ENCODE measurements around the gene RAB36. TPM values are rescaled to one million over a fixed set of nuclear protein-coding genes. Genes with fewer than 3 reads are reported as not detected.

Gene RAB36
- total RNA-seq, 1 donor from 2014 or later, result 0.70 TPM

DNA sequence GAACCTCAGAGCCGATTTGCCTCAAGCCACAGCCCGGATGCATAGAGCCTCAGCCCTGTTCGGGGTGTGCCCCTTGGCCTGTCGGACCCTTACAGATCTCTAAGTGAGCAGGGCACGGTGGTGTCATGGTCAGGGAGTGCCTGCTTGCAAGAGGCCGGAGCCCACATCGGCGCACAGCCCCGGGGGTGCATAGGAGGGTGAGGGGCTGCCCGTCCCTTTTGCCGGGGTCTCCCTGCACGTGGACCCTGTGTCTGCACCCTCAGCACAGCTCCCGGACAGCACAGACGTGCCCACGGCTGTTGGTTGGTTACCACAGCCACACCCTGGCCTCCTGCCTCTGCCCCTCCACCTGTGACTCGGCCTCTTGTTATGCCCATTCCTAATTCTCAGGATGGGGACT lies 6.5 kb downstream of the RAB36 start:
- intact Hi-C loops (cut with DNase I), result no loop called here
- no peak for DNase-seq (ENCODE audit: low spot score)

DNA sequence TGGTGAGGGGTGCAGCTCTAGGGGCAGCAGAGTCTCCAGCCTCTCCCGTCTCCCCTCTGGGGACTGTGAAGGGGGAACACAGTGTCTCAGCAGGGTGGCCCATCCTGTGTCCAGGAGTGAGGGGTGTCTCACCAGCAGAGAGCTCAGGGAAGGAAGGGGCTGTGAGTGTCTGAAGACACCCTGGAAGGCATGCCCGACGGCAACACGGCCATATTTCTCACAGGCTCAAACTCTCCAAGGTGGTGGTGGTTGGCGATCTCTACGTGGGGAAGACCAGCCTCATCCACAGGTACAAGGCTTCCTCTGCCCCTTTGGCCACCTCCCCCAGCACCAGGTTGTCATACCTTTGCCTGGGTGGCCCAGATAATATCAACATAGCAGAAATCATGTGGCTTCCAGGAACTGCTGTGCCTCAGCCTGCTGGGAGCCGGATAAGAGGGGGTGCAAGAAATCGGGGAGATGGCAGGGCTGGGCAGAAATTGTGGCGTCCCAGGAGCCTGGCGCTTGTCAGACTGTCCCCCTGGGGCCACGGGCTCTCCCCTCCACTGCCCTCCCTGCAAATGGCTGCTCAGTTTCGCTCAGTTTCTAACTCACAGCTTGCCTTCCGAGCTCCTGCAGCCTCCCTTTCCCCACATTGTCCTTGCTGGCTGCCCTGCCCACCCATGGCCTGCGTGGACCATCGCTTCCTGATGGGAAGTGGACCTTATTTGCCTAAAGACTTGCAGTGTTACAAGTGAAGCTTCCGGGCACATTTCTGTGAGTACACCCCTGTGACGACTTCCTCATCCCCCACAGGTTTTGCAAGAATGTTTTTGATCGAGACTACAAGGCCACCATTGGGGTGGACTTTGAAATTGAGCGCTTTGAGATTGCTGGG lies 7.2 kb downstream of the RAB36 start:
- intact Hi-C loops (cut with DNase I), result no loop called here
- DNase-seq (ENCODE audit: low spot score), result no peak

DNA sequence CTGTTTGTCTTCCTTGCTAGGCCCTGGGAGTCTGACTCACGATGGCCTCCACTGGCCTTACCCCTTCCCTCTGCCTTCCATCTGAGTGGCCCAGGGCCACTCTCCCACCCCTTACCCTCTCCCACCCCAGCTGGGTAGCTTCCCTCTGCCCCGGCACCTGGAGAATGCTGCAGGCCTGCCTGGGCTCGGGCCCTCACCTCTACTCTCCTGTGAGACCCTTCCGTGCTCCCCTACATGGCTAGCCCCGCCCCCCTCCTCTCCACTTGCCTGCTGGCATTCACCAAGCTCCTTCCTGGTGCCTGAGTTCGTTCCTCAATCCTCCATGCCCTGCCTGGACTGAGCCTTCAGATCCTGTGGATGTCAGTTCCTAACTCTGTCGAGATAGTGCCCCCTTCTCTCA lies 8.7 kb downstream of the RAB36 start:
- intact Hi-C loops (cut with DNase I), result no loop called here
- no peak for DNase-seq (ENCODE audit: low spot score)

DNA sequence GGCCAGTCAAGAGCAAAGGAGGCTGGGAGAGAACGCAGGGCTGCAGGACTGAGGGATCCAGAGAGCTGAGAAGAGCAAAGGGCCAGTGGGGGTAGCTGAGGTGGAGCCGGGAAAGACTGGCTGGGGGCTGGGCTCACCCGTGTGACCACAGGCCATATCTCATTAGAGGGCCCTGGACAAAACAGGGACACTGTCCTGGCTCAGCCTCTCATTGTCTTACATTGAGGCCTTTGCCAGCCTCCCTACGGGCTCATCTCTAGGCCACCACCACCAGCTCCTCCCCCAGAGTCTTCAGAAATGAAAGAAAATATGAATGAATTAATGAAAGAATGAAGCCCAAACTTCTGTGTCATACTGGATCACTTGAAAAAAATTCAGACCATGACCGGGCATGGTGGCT lies 9.2 kb downstream of the RAB36 start:
- DNase-seq (ENCODE audit: low spot score), result no peak
- intact Hi-C loops (cut with DNase I), result no loop called here

DNA sequence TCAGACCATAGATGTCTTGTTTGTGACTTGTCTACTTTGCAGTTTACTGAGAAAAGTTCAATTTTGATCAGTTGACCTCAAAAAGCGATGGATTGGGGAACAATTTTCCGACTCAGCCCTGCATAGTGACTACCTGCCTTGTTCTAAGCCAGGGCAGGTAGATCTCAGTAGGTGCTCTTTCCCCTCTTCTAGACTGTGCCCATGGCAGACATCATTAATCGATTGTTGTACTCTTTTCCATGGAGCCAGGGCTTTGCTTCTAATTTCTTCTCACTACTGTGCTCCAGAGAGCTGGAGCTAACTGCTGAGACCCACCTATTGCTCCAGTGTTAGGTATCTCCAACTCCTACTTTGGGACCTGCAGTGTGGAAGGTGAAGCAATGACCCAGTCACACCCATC lies 9.9 kb downstream of the RAB36 start:
- intact Hi-C loops (cut with DNase I), result no loop called here
- no peak for DNase-seq (ENCODE audit: low spot score)

DNA sequence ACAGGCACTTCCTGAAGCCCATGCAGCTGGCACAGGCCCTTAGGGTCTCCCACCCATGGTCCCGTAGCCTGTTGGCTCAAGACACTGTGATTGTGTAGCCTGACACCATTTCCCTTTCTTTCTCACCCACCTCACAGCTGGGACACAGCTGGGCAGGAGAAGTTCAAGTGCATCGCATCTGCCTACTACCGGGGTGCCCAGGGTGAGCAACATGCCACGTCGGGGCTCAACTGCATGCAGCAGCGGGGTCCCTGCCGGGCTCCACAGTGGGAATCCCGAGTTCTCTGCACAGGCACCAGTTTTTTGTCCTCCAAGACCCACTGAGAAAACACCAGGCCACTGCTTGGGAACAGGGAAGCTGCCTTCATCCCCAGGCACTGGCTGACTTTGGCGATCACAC lies 10.6 kb downstream of the RAB36 start:
- intact Hi-C loops (cut with DNase I), result no loop called here
- DNase-seq (ENCODE audit: low spot score), result no peak

DNA sequence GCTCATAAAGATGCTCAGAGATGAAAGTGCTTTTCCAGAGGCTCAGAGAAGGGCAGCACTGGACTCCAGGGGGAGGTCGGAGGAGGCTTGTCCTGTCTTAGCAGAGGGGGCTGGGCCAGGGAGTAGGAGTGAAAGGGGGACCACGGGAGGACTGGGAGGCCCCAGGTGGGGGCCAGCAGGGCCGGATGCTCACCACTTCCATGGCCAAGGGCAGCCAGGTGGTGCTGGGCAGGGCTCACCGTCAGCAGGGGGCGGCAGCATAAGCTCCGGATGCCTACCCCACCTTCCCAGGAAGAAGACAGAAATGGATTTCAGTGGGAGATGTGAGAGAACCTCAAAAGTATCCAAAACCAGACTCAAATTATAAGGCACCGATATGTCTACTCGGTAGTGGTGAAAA lies 11.0 kb downstream of the RAB36 start:
- DNase-seq (ENCODE audit: low spot score), result no peak
- intact Hi-C loops (cut with DNase I), result no loop called here

DNA sequence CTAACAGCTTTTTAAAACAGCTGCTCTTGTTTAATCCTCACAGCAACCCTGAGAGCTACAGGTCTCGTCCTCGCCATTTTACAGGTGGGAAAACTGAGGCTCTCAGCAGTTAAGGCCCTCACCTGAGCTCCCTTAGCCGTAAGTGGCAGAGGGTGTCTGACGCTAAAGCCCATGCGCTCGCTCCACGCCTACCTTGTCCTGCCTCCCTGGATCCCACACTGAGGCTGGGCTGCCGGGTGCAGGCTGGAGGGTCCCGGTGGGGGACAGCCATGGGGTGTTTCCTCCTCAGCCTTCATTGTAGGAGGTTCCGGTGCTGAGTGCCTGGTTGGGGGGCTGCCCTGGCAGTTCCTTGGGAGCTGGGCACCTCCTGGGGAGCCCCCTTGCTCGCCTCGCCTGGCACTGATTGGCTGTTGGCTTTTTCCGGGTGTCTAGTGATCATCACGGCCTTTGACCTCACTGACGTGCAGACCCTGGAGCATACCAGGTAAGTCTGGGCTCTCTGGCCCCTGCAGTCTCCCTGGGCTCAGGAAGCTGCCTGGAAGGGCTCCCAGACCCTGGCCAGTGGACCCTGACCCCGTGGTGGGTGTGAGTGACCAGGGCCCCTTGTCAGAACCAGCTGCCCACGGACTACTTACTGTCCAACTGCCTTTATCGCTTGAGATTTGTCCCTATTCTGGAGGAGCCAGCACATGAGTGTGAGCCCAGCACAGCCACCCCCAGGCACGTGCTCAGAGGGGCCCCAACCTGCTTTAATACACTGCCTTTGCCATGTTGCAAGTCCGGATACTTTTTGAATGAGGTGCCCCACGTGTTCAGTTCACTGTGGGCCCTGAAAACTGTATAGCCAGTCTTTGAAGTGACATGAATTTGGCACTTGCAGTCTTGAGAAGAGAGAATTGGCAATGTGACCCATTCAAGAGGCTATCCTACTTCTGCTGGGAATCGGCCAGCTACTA lies 12.6 kb downstream of the RAB36 start:
- intact Hi-C loops (cut with DNase I), result no loop called here
- DNase-seq (ENCODE audit: low spot score), result no peak

DNA sequence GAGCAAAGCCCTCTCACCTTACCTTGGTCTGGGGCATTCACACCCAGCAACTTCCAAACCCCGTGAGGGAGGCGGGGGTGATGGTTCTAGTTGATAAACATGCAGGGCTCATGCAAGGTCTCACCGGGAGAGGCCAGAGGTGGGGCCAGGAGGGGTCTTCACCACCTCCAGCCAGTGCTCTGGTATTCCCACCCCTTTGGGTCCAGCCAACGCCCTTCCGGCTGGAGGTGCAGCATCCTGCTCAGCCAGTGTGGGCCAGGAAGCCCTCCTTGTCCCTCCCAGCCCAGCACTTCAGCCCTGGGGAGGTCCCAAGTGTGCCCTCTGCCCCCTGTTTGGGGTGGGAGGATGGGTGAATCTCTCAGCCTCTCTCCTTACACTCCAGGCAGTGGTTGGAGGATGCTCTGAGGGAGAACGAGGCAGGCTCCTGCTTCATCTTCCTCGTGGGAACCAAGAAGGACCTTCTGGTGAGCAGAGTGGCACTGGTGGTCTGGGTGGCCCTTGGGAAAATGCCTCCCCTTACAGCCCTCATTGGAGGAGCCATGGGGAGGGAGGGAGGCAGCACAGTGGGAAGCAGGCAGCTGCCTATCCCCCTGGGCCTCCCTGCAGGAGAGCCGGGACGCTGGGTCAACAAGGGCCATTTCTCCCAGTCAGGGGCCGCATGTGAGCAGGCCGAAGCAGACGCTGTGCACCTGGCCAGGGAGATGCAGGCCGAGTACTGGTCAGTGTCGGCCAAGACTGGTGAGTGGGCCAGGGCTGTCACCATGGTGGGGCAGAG lies 13.4 kb downstream of the RAB36 start:
- no peak for DNase-seq (ENCODE audit: low spot score)
- intact Hi-C loops (cut with DNase I), result no loop called here

DNA sequence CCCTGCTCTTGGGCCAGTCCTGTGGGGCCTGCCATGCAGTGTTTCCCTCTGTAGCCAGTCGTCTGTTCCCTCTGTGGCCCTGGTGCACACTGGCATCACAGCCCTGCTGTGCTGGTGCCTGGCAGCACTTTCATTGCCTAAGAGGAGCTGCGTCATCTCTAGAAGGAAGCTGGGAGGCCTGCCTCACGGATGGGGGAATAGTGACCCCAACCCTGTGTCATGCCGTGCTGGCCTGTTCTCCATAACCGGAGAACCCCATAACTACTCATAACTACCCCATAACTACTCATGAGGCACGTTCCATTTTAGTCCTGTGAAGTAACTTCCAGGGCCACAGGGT lies 14.0 kb downstream of the RAB36 start:
- peak; percentile 79 for DNase-seq (ENCODE audit: low spot score)
- intact Hi-C loops (cut with DNase I), result no loop called here

DNA sequence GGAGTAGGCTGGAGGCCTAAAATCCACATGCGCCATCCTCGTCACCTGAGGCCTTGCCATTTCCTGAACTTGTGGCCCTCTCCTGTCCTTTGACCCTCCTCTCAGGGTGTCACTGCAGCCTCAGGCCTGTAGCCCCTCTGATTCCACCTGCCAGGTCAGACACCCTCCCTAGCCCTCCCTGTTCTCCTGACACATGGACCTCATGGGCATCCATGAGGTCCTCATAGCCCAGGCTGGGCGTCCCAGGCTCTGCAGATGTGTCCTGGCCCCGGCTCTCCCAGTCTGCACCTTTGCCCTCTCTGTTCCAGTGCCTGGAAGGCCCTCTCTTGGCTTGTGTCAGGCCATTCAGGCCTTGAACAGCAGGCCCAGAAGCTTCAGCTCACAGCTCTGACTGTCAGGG lies 15.8 kb downstream of the RAB36 start:
- DNase-seq (ENCODE audit: low spot score), result no peak
- intact Hi-C loops (cut with DNase I), result no loop called here

DNA sequence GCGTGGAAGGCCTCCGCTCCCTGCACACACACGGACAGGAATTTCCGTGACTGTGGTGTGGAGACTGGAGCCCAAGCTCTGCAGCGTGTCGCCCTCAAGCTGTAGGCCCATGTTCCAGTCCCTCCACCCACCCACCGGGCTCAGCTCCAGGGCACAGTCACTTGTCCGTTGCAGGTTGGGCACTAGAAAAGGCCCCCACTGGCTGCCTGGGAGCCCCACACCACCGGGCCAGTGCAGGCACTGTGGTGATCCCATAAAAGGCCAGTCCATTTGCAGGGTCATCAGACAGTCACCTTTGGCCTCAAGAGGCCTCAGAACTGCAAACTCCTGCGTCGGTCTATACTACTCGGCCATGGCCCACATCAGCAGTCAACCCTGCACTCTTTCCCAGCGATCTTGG lies 16.3 kb downstream of the RAB36 start:
- DNase-seq (ENCODE audit: low spot score), result no peak
- intact Hi-C loops (cut with DNase I), result no loop called here

DNA sequence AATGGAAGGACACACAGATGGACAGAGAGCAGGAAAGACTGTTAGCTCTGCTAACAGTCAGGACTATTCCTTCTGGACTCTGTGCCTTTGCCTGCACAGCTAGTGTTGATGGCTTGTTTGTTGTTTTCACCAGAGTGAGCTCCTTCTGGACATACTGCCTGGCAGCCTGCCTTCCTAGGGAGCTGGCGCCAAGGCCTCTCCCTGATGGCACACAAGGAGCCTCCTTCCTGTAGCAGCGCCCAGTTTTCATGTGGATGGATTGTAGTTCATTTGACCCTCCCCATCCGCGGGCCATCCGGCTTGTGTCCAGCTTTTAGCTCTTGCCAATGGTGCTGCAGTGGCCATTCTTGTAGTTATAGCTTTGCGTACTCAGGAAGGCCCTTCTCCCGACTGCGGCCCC lies 18.4 kb downstream of the RAB36 start:
- intact Hi-C loops (cut with DNase I), result no loop called here
- DNase-seq (ENCODE audit: low spot score), result no peak

DNA sequence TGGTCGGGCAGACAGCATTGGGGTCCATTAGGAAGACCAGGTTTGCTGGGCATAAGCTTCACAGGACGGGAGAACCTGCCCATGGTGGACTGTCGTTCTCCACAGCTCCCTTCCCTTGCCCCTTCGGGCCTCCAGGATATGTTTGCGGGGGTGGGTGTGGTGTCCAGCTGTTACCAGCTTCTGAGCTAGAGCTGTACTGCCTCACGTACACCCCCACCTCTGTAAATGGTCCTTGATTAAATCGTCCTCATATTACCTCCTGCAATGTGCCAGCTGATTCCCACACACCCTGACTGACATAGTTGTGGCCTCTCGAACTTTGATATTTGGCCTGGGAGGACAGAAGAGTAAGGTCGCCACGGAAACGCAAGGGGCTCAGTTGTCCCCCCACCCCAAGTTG lies 18.8 kb downstream of the RAB36 start:
- no peak for DNase-seq (ENCODE audit: low spot score)
- intact Hi-C loops (cut with DNase I), result no loop called here

DNA sequence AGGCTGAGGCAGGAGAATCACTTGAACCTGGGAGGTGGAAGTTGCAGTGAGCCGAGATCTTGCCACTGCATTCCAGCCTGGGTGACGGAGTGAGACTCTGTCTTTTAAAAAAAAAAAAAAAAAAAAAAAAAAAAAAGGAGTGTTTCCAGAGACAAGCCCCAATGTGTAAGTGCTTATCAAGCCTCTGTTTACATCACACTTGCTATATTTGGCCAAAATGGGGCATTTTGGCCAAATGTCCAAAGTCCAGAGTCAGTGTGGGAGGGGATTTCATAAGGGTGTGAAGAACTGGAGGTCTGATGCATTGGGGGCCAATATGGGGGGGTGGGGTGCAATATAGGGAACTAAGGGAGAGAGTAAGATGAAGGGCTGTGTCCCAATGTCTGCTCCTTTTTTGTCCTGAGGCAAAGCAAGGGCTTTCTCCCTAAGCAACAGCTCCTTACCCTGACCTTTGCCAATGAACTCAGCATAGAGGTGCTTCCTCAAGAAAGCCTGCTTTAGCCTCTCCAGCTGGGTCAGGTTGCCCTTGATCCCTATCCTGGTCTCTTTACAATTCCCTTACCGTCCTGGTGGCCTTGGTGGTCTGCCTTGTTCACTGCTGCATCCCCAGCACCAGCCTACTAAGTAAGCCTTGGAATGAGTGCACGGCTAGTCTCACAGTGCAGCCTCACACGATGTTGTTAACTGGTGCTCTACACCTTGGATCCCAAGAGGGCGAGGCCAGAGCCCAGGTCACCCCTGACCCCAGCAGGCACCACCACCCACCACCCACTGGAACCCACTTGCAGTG lies 21.0 kb downstream of the RAB36 start:
- intact Hi-C loops (cut with DNase I), result no loop called here
- DNase-seq (ENCODE audit: low spot score), result no peak

DNA sequence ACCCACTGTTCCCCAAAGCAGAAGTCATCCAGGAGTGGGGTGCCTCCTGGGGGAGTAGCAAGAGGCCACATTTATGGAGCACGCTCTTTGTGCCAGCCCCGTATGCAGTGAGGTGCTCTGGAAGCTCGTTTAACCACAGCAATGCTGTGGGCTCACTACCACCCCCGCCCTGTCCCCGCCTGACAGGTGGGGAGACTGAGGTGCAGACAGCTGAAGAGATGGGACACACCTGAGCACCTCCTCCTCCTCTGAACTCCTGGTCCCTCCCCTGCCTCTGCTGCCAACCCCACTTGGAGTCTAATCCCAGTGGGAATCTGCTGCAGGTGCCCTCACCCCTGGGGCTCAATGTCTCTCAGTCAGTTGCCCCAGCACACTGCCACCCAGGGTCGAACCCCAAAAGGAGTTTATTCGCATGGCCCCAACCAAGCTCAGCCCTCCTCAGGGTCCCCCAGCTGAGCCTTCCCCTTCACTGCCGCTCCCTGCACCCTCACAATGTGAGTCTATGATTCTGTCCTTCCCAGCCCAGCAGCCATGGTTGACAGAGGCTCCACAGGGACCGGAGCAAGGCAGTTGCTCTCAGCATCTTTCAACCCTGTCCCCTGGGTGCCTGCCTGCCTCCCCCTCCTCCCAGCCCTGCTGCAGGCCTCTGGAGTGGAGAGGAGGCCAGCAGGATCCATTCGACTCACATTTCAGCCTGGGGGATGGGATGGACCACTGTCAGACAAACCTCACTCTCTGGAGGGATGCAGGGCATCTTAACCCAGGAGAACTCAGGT lies 21.8 kb downstream of the RAB36 start:
- intact Hi-C loops (cut with DNase I), result no loop called here
- DNase-seq (ENCODE audit: low spot score), result no peak

DNA sequence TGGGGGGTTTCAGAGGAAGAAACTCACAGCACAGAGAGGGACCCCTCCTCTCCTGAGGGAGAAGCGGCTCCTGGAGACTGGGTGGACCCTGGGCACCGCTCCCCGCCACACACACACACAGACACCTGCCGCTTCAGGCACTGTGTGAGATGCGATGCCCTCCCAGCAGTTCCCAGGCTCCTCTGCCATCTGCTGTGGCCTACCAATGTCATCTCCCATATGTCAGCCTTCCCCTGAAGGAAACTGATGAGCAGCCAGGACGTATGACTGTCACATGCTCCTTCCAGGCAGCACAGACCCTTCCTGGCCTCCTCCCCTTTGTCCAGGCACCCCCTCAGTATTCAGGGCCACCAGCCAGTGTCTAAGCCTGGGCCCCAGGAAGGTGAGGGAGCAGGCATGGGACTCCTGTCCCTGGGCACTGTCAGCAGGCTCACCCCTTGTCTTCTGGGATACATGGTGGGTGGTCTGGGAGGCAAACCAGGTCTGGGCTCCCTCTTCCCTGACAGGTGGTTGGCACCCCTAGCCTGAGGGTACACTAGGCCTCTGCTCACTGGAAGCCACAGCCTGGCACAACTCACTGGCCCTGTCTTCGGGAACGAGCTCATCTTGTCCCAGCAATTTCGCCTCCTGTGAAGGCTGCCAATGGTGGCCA lies 23.2 kb downstream of the RAB36 start:
- intact Hi-C loops (cut with DNase I), result no loop called here
- DNase-seq (ENCODE audit: low spot score), result no peak

DNA sequence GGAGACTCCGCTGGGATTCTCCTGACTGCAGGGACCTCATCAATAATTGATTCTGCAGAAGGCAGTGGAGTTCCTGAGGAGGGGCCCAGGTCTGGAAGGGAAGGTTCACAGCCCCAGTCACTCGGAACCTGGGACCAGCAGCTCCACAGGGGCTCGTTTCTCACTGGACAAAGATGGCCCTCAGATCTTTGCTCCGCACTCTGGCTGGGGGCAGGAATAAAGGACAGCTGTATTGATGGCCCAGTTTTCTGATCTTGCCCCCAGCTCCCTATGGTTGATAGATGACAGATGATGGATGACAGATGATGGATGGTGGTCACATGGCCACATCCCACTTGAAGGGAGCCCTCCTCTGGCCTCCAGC lies 23.7 kb downstream of the RAB36 start:
- intact Hi-C loops (cut with DNase I), result no loop called here
- no peak for DNase-seq (ENCODE audit: low spot score)

Measured in cardiac septum (tissue), 1 donor.